Right atrium auricular region (tissue), 2 donors: ENCODE results near the gene CCDC138. TPM values are rescaled to one million over a fixed set of nuclear protein-coding genes. Genes with fewer than 3 reads are reported as not detected.

Experiments used
- DNase-seq: peaks from one replicate; pipeline ENCODE4 v3.0.0-alpha.2; 2019; ENCODE audit warnings: low spot score
- H3K27ac ChIP-seq, 2 donors: fragments of 200-600 bp; sonication (generic); 1 replicate in 1 of 2; 2 replicates in 1 of 2; pipeline ENCODE4 v1.5.1; 2016 to 2019
- H3K27me3 ChIP-seq, 2 donors: fragments of 200-600 bp; sonication (generic); one replicate each; pipeline versions ENCODE4 v1.5.1 to v1.6.0; 2017 to 2019
- H3K36me3 ChIP-seq: fragments of 200-600 bp; sonication (generic); one replicate; pipeline ENCODE4 v1.5.1; 2016
- H3K4me1 ChIP-seq, 2 donors: fragments of 200-600 bp; sonication (generic); one replicate each; pipeline versions ENCODE4 v1.5.1 to v1.6.0; 2017 to 2019
- H3K4me3 ChIP-seq, 2 donors: fragments of 200-600 bp; sonication (generic); 1 replicate in 1 of 2; 2 replicates in 1 of 2; pipeline ENCODE4 v1.5.1; 2017 to 2019; ENCODE audit warnings: mild to moderate bottlenecking in 1 of 2, moderate library complexity in 1 of 2
- H3K9me3 ChIP-seq, 2 donors: fragments of 200-600 bp; sonication (generic); one replicate each; pipeline ENCODE4 v1.5.1; 2019
- total RNA-seq, 2 donors: library from RNA; depleted of rRNA; stranded (reverse); fragments of >200 nt; gene quantifications; one replicate each; pipeline ENCODE4 v1.1.0, GENCODE V29; 2016
- TF ChIP-seq, protein P1 (sequence below), 2 donors: fragments of 200-600 bp; sonication (generic); IDR thresholded peaks; one replicate each; pipeline ENCODE4 v1.5.1; 2019; ENCODE audit warnings: antibody characterized with exemption in 2 of 2

CCDC138 gene
- total RNA-seq, 2 donors from 2014 or later: 1.0 to 1.5 TPM

DNA sequence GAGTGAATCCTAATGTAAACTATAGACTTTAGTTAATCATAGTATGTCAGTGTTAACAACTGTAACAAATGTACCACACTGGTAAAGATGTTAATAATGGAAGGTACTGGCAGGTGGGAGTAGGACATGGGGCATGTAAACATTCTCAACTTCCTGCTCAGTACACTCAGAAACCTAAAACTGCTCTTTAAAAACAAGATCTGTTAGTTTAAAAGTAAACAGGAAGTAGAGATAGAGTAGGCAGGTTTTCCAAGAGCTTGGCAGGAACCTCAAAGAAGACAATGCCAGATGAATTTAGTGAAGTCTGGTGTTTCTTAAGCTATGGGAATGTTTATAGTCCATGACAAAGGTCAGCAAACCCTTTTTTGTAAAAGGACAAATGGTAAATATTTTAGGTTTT, 46.6 kb downstream of the CCDC138 start:
- Histone ChIP-seq H3K27me3 (no peaks in the 10 kb centered on the region), H3K4me3 (no peak overlapping the region), H3K36me3 (no peaks in the 10 kb centered on the region), H3K27ac (no peak overlapping the region), H3K9me3 (no peaks in the 10 kb centered on the region), H3K4me1 (no peaks in the 10 kb centered on the region)
- no peak for DNase-seq
- TF ChIP-seq, protein P1, sequence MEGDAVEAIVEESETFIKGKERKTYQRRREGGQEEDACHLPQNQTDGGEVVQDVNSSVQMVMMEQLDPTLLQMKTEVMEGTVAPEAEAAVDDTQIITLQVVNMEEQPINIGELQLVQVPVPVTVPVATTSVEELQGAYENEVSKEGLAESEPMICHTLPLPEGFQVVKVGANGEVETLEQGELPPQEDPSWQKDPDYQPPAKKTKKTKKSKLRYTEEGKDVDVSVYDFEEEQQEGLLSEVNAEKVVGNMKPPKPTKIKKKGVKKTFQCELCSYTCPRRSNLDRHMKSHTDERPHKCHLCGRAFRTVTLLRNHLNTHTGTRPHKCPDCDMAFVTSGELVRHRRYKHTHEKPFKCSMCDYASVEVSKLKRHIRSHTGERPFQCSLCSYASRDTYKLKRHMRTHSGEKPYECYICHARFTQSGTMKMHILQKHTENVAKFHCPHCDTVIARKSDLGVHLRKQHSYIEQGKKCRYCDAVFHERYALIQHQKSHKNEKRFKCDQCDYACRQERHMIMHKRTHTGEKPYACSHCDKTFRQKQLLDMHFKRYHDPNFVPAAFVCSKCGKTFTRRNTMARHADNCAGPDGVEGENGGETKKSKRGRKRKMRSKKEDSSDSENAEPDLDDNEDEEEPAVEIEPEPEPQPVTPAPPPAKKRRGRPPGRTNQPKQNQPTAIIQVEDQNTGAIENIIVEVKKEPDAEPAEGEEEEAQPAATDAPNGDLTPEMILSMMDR (IDR thresholded peaks at IDR 0.05): no peak

DNA sequence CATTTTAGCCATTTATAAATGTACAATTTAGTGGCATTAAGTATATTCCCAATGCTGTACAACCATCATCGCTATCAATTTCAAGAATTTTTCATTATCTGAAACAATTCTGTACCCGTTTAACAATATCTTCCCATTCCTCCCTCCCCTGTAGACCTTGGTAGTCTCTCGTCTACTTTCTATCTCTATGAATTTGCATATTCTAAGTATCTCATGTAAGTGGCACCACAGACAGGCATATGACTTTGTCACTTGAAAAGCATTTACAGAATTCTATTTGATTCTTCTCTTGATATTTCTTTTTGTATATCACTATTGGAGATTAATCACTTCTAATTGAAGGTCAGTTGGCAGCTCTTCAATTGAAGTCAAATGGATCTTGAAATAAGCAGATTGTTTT, 48.0 kb downstream of the CCDC138 start:
- no peak overlapping the region for H3K4me3 ChIP-seq
- no peak for DNase-seq
- H3K27ac ChIP-seq: no peak overlapping the region
- H3K9me3 ChIP-seq: peaks cover 0 to 5% of the 10 kb centered on the region in 2 donors
- H3K27me3 ChIP-seq: no peaks in the 10 kb centered on the region
- H3K4me1 ChIP-seq: no peaks in the 10 kb centered on the region
- H3K36me3 ChIP-seq: no peaks in the 10 kb centered on the region
- TF ChIP-seq, protein P1 (IDR thresholded peaks at IDR 0.05): no peak

DNA sequence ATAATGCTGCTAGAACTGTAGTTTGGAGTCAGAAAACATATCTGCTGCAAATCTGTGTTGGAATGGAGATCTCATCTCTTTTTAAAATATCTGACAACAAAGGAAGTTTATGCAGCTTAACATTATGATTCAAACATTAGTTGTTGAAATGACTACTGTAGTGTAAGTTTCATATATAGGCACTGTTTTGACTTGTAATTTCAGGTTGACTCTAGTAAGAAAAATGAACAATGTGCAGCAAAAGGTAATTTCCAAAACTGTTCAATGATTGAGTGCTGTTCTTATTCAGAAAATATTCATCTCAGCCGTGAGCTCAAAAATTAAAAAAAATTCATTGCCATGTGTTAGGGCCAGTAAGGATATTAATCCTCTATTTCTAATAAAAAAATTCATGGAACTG, 48.5 kb downstream of the CCDC138 start:
- Histone ChIP-seq H3K36me3 (no peaks in the 10 kb centered on the region), H3K27ac (no peak overlapping the region), H3K9me3 (peaks cover 0 to 7% of the 10 kb centered on the region in 2 donors), H3K27me3 (no peaks in the 10 kb centered on the region), H3K4me1 (no peaks in the 10 kb centered on the region), H3K4me3 (no peak overlapping the region)
- TF ChIP-seq, protein P1 (IDR thresholded peaks at IDR 0.05): no peak
- DNase-seq: no peak

- Histone ChIP-seq H3K4me3 (no peak overlapping the region), H3K27me3 (no peaks in the 10 kb centered on the region), H3K4me1 (no peaks in the 10 kb centered on the region), H3K36me3 (no peaks in the 10 kb centered on the region), H3K27ac (no peak overlapping the region), H3K9me3 (peaks cover 0 to 20% of the 10 kb centered on the region in 2 donors)
- TF ChIP-seq, protein P1 (IDR thresholded peaks at IDR 0.05): no peak
- no peak for DNase-seq
Measured at GRCh38 chr2:108837198-108837597, 50.6 kb downstream of the CCDC138 start.

- Histone ChIP-seq H3K27ac (no peak overlapping the region), H3K4me1 (no peaks in the 10 kb centered on the region), H3K4me3 (no peak overlapping the region), H3K27me3 (no peaks in the 10 kb centered on the region), H3K36me3 (no peaks in the 10 kb centered on the region), H3K9me3 (peaks cover 0 to 20% of the 10 kb centered on the region in 2 donors)
- DNase-seq: no peak
- TF ChIP-seq, protein P1 (IDR thresholded peaks at IDR 0.05): no peak
Measured at GRCh38 chr2:108841506-108841905, 54.9 kb downstream of the CCDC138 start.

DNA sequence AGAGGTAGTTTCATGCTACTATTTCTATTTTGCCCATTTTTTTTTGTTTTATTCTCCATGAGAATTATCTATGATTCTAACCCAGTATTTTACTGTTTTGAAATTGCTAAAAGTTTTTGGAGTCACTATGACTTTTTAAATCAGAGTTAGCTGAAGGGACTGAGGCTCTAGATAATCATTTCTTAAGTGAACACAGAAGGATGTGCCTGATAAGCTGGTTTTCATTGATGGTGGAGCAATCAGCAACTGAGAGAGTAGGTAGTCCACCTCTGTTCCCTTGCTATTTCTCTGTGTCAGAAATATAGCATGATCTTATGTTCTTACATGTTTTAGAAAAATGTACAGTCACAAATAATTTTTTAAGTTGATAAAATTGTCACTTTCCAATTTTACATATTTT, 59.4 kb downstream of the CCDC138 start:
- H3K27ac ChIP-seq: no peak overlapping the region
- no peaks in the 10 kb centered on the region for H3K27me3 ChIP-seq
- peaks cover 0 to 7% of the 10 kb centered on the region in 2 donors for H3K9me3 ChIP-seq
- TF ChIP-seq, protein P1 (IDR thresholded peaks at IDR 0.05): no peak
- H3K4me3 ChIP-seq: no peak overlapping the region
- no peaks in the 10 kb centered on the region for H3K4me1 ChIP-seq
- no peak for DNase-seq
- H3K36me3 ChIP-seq: no peaks in the 10 kb centered on the region
